Osteoblast (primary cell): ENCODE results near the gene PACS2. TPM values are rescaled to one million over a fixed set of nuclear protein-coding genes. Genes with fewer than 3 reads are reported as not detected.

Experiments
- DNase-seq: peaks from one replicate; pipeline ENCODE4 v3.0.0; 2011; ENCODE audit warnings: low spot score, mixed read lengths; ENCODE audit not compliant: insufficient read length; ENCODE audit errors: missing footprints
- H2AFZ ChIP-seq: 2 replicates; pipeline ENCODE4 v1.6.0; 2011; ENCODE audit warnings: mild to moderate bottlenecking, low read length
- H3K27ac ChIP-seq: 2 replicates; pipeline ENCODE4 v1.5.1; 2011; ENCODE audit warnings: mild to moderate bottlenecking, low read depth, low read length, moderate library complexity
- H3K27me3 ChIP-seq: 2 replicates; pipeline ENCODE4 v1.6.0; 2012; ENCODE audit warnings: mild to moderate bottlenecking, control low read depth, inconsistent platforms, low read length, moderate library complexity; ENCODE audit not compliant: insufficient read depth
- H3K36me3 ChIP-seq: 2 replicates; pipeline ENCODE4 v1.5.1; 2011; ENCODE audit warnings: mild to moderate bottlenecking, low read length, control low read depth, moderate library complexity; ENCODE audit not compliant: insufficient read depth
- H3K4me1 ChIP-seq: 2 replicates; pipeline ENCODE4 v1.5.1; 2011; ENCODE audit warnings: mild to moderate bottlenecking, low read length, control low read depth, moderate library complexity; ENCODE audit not compliant: insufficient read depth
- H3K4me2 ChIP-seq: 2 replicates; pipeline ENCODE4 v1.6.0; 2011; ENCODE audit warnings: mild to moderate bottlenecking, low read length; ENCODE audit not compliant: insufficient read depth
- H3K4me3 ChIP-seq: fragments of 200-600 bp; sonication (generic); 3 replicates; pipeline ENCODE4 v1.5.1; 2012; ENCODE audit warnings: mild to moderate bottlenecking, low read length, inconsistent platforms; ENCODE audit not compliant: insufficient read depth
- H3K79me2 ChIP-seq: 2 replicates; pipeline ENCODE4 v1.6.0; 2012; ENCODE audit warnings: mild to moderate bottlenecking, low read length, control low read depth, inconsistent platforms; ENCODE audit not compliant: insufficient read depth
- H3K9me3 ChIP-seq: 2 replicates; pipeline ENCODE4 v1.5.1; 2011; ENCODE audit warnings: low read depth, low read length, control low read depth
- H4K20me1 ChIP-seq: 2 replicates; pipeline ENCODE4 v1.6.0; 2012; ENCODE audit warnings: mild to moderate bottlenecking, low read length, control low read depth; ENCODE audit not compliant: insufficient read depth
- total RNA-seq: library from RNA; depleted of rRNA; stranded (reverse); fragments of >200 nt; gene quantifications from 2 replicates; pipeline ENCODE4 v1.2.3, GENCODE V29; 2012
- TF ChIP-seq, protein P1 (sequence below): IDR thresholded peaks from 2 replicates; pipeline ENCODE4 v1.5.1; 2011; ENCODE audit warnings: mild to moderate bottlenecking, low read depth, low read length, moderate library complexity; ENCODE audit errors: extremely low read depth

PACS2 gene
- total RNA-seq, 1 donor = 81.1 TPM

DNA sequence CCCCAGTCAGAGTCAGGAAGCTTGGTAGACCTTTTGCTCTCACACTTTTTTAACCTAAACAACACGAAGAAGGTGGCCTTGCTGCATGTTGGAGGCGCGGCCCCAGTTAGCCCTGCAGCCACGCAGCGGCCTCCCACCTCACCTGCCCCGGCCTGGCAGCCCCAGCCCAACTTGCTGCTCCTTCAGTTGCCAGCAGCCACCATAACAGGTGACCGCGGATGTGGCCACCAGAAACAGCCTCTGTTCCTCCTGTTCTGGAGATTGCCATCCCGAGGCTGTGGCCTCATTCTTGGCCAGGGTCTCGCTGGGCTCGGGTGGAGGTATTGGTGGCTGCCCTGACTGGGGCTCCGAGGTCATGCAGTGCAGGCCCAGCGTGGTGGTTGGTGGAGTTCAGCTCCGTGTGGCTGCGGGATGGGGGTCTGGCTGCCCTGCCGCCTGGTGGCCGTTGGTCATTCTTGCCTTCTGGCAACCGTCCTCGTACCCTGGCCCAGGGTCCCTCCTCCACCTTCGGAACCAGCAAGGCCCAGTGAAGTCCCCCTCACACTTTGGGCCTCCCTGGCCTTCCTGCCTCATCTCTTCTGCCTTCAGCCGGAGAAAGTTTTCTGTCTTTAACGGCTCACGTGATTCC lies 63.1 kb downstream of the PACS2 start:
- H3K79me2 ChIP-seq = no peaks in the 10 kb centered on the region
- no peak for DNase-seq
- H3K4me2 ChIP-seq = no peak overlapping the region
- H3K36me3 ChIP-seq = peaks cover 2% of the 10 kb centered on the region
- H3K4me3 ChIP-seq = no peak overlapping the region
- no peak overlapping the region for H3K27ac ChIP-seq
- H2AFZ ChIP-seq = no peak overlapping the region
- H3K27me3 ChIP-seq = no peaks in the 10 kb centered on the region
- H3K4me1 ChIP-seq = no peaks in the 10 kb centered on the region
- H3K9me3 ChIP-seq = no peaks in the 10 kb centered on the region
- TF ChIP-seq, protein P1, sequence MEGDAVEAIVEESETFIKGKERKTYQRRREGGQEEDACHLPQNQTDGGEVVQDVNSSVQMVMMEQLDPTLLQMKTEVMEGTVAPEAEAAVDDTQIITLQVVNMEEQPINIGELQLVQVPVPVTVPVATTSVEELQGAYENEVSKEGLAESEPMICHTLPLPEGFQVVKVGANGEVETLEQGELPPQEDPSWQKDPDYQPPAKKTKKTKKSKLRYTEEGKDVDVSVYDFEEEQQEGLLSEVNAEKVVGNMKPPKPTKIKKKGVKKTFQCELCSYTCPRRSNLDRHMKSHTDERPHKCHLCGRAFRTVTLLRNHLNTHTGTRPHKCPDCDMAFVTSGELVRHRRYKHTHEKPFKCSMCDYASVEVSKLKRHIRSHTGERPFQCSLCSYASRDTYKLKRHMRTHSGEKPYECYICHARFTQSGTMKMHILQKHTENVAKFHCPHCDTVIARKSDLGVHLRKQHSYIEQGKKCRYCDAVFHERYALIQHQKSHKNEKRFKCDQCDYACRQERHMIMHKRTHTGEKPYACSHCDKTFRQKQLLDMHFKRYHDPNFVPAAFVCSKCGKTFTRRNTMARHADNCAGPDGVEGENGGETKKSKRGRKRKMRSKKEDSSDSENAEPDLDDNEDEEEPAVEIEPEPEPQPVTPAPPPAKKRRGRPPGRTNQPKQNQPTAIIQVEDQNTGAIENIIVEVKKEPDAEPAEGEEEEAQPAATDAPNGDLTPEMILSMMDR = no peak
- no peaks in the 10 kb centered on the region for H4K20me1 ChIP-seq

DNA sequence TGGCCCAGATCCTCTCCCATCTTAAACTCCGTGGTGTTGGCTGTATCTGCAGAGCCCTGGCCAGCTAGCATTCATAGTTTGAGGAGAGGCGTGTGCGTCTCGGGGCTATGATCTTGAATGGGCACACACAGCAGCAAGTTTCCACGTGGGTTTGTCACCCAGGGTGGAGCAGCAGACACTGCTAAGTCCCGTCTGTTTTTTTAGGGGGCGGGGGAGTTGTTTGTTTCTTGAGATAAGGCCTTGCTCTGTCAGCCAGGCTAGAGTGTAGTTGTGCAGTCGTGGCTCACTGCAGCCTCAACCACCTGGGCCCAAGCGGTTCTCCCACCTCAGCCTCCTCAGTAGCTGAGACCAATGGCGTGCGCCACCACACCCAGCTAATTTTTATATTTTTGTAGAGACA lies 63.7 kb downstream of the PACS2 start:
- Histone ChIP-seq H3K27me3 (no peaks in the 10 kb centered on the region), H3K36me3 (peaks cover 1% of the 10 kb centered on the region), H2AFZ (no peak overlapping the region), H3K4me2 (no peak overlapping the region), H3K79me2 (no peaks in the 10 kb centered on the region), H3K27ac (no peak overlapping the region), H3K4me3 (no peak overlapping the region), H4K20me1 (no peaks in the 10 kb centered on the region), H3K4me1 (no peaks in the 10 kb centered on the region), H3K9me3 (no peaks in the 10 kb centered on the region)
- TF ChIP-seq, protein P1 = no peak
- DNase-seq = no peak

DNA sequence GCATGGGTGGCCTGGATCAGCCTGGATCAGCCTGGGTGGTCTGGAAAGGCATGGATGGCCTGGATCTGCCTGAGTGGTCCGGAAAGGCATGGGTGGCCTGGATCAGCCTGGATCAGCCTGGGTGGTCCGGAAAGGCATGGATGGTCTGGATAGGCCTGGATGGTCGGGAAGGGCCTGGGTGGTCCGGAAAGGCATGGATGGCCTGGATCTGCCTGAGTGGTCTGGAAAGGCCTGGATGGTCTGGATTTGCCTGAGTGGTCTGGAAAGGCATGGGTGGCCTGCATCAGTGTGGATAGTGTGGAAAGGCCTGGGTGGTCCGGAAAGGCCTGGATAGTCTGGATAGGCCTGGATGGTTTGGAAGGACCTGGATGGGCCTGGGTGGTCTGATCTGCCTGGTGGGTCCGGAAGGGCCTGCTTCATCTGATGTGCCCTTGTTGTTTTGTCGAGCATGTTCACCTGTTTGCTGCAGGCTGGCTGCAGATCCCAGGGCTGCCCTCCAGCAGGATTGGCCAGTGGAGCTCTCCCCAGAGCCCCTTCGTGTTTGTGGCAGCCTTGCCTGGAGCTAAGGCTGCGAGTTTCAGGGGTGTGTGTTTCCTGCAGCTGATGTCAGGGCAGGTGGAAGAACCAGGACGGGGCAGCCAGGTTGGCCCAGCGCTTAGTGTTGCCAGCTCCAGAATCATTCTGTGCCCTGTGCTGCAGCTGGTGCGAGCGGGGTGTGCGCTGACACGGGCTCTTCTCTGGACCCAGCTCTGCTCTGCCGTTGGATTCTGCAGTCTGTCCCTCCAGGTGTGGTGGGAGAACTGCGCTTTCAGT lies 64.5 kb downstream of the PACS2 start:
- H3K9me3 ChIP-seq = no peaks in the 10 kb centered on the region
- no peak overlapping the region for H2AFZ ChIP-seq
- TF ChIP-seq, protein P1 = no peak
- H3K36me3 ChIP-seq = no peaks in the 10 kb centered on the region
- H3K4me3 ChIP-seq = no peak overlapping the region
- no peak overlapping the region for H3K4me2 ChIP-seq
- no peak overlapping the region for H3K27ac ChIP-seq
- no peaks in the 10 kb centered on the region for H3K79me2 ChIP-seq
- H3K27me3 ChIP-seq = no peaks in the 10 kb centered on the region
- no peak for DNase-seq
- no peaks in the 10 kb centered on the region for H3K4me1 ChIP-seq
- H4K20me1 ChIP-seq = no peaks in the 10 kb centered on the region

DNA sequence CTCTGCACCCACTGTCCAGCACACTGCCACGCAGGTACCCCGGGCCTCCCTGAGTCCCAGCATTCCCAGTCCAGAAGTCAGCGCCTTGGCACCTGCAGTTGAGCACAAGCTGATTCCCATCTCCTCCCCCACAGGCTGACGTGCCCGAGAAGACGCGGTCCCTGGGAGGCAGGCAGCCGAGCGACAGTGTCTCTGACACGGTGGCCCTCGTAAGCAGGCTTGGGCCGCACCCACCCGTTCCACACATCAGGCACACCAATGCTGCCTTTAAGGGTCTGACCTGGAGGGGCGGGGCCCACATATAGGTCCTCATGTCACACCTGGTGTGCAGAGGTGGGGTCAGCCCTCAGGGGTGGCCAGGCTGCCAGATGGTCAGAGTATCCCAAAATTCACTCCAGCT lies 65.4 kb downstream of the PACS2 start:
- Histone ChIP-seq H3K79me2 (no peaks in the 10 kb centered on the region), H3K36me3 (no peaks in the 10 kb centered on the region)
- DNase-seq = peak; percentile 89

More for the DNA sequence above, 65.4 kb downstream of the PACS2 start:
- H3K9me3 ChIP-seq = no peaks in the 10 kb centered on the region
- H3K4me3 ChIP-seq = no peak overlapping the region
- TF ChIP-seq, protein P1 = no peak
- H3K27ac ChIP-seq = no peak overlapping the region
- no peaks in the 10 kb centered on the region for H4K20me1 ChIP-seq
- no peak overlapping the region for H3K4me2 ChIP-seq
- H2AFZ ChIP-seq = no peak overlapping the region
- no peaks in the 10 kb centered on the region for H3K27me3 ChIP-seq
- H3K4me1 ChIP-seq = no peaks in the 10 kb centered on the region
